ENCODE results near the gene LHPP. TPM values are rescaled to one million over a fixed set of nuclear protein-coding genes. Genes with fewer than 3 reads are reported as not detected.

Gene LHPP
- polyA plus RNA-seq, 1 experiment: 7.1 TPM

DNA sequence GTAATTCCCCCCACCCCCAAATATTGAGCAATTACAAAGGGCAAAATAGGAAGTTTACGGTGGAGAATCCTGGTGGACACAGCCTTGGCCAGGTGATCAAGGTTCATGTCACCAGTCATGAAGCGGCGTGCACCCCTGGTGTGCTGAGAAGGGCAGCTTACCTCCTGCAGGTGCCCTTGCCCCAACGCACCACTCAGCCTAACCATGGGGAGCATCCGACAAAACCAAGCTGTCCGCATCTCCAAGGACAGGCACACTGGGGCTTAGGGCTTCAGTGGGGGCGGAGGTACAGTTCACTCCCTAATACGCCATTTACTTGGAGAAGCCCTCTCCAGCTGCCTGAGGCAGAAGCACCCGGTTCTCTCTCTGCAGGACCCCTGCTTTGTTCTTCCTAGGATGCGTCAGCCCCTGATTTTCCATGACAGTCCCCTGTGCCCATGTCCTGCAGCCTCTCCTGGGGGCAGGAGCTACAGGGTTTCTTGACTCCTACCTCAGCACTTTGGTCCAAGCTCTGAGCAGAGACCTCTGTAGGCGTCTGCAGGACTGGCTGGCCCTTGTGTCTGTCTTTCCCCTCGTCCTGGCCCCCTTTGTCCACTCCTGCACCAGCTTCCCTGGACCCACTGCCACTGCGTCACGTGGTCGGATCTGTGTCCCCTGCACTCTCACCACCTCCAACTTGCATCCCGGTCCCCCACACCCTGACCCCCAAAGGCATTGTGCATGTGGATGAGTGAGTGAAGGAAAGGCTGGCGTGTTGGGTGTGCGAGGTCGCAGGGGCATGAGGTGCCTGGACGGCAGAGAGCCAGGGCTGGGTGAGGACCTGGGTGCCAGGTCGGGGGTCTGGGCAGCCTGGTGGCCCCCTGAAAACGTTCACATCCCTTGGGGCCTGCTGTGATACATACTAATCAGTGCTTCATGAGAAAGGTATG lies 113.7 kb downstream of the LHPP start:
- Histone ChIP-seq H3K4me3 (ENCODE audit: low read depth, low read length) (no peak overlapping the region), H3K27me3 (ENCODE audit: control insufficient read depth, insufficient read depth, low read length) (peaks cover 17% of the 10 kb centered on the region), H3K9me3 (ENCODE audit: control insufficient read depth, insufficient read depth, low read length) (peaks cover 3% of the 10 kb centered on the region), H3K27ac (ENCODE audit: low read depth, low read length) (no peak overlapping the region)
- ChIA-PET POLR2A (no interaction called here), CTCF (no interaction called here)
- TF ChIP-seq, protein P1, sequence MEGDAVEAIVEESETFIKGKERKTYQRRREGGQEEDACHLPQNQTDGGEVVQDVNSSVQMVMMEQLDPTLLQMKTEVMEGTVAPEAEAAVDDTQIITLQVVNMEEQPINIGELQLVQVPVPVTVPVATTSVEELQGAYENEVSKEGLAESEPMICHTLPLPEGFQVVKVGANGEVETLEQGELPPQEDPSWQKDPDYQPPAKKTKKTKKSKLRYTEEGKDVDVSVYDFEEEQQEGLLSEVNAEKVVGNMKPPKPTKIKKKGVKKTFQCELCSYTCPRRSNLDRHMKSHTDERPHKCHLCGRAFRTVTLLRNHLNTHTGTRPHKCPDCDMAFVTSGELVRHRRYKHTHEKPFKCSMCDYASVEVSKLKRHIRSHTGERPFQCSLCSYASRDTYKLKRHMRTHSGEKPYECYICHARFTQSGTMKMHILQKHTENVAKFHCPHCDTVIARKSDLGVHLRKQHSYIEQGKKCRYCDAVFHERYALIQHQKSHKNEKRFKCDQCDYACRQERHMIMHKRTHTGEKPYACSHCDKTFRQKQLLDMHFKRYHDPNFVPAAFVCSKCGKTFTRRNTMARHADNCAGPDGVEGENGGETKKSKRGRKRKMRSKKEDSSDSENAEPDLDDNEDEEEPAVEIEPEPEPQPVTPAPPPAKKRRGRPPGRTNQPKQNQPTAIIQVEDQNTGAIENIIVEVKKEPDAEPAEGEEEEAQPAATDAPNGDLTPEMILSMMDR (IDR thresholded peaks at IDR 0.05; ENCODE audit: low read depth, low read length): no peak
- no peak for DNase-seq (ENCODE audit: low read depth, low spot score)

DNA sequence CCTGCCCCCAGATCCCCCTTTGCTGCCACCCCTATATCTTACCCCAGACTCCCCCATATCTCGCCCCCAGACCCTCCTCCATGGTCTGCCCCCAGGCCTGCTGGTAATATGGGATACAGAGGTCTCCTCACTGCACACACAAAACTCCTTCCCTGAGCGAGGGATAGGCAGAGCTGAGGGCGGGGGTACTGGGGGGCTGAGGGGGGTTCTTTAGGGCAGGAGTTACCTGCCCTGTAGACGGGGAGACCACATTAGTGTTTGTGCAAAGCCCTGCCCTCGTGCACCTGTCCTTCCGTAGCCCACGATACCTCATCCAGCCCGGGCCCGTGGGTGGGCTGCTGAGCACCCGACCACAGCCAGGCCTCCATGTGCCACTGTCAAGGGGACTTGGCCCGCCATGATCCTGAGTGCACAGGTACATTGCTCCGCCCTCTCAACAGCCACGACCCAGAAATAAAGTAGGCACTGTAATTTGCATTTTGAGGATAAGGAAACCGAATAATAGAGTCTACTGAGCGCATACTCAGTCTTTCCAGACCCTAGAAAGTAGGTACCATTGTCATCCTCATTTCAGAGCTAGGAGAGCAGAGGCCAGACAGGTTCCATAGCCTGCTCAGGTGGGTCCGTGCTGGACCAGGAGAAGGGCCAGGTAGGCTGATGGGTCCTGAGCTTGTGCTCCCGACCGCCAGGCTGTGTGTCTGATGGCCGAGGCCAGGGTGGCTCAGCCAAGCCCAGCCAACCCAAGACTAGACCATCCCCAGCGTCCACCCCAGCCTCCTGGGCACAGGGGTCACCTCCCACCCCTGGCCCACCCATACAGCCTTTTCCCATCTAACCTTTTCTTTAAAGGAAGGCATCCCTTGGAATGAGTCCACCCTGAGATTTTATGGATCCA lies 115.2 kb downstream of the LHPP start:
- no peak for DNase-seq (ENCODE audit: low read depth, low spot score)
- CTCF ChIA-PET: no interaction called here

GRCh38 chr10:124577651-124578050 lies 116.0 kb downstream of the LHPP start:
- H3K9me3 ChIP-seq (ENCODE audit: control insufficient read depth, insufficient read depth, low read length): no peaks in the 10 kb centered on the region; the same call in 1 of the 2 replicates
- H3K27ac ChIP-seq (ENCODE audit: low read depth, low read length): no peak overlapping the region
- no peak overlapping the region for H3K4me3 ChIP-seq (ENCODE audit: low read depth, low read length)
- CTCF ChIA-PET: no interaction called here
- TF ChIP-seq, protein P1 (IDR thresholded peaks at IDR 0.05; ENCODE audit: low read depth, low read length): no peak
- POLR2A ChIA-PET: no interaction called here
- DNase-seq (ENCODE audit: low read depth, low spot score): no peak
- H3K27me3 ChIP-seq (ENCODE audit: control insufficient read depth, insufficient read depth, low read length): peaks cover 12% of the 10 kb centered on the region

More for the DNA sequence above, 115.2 kb downstream of the LHPP start:
- TF ChIP-seq, protein P1 (IDR thresholded peaks at IDR 0.05; ENCODE audit: low read depth, low read length): no peak
- Histone ChIP-seq H3K4me3 (ENCODE audit: low read depth, low read length) (no peak overlapping the region), H3K27me3 (ENCODE audit: control insufficient read depth, insufficient read depth, low read length) (peaks cover 12% of the 10 kb centered on the region), H3K27ac (ENCODE audit: low read depth, low read length) (no peak overlapping the region), H3K9me3 (ENCODE audit: control insufficient read depth, insufficient read depth, low read length) (no peaks in the 10 kb centered on the region; the same call in 1 of the 2 replicates)
- POLR2A ChIA-PET: no interaction called here

- Histone ChIP-seq H3K27ac (ENCODE audit: low read depth, low read length) (no peak overlapping the region), H3K4me3 (ENCODE audit: low read depth, low read length) (no peak overlapping the region), H3K27me3 (ENCODE audit: control insufficient read depth, insufficient read depth, low read length) (peaks cover 12% of the 10 kb centered on the region), H3K9me3 (ENCODE audit: control insufficient read depth, insufficient read depth, low read length) (no peaks in the 10 kb centered on the region; the same call in 1 of the 2 replicates)
- TF ChIP-seq, protein P1 (IDR thresholded peaks at IDR 0.05; ENCODE audit: low read depth, low read length): no peak
- DNase-seq (ENCODE audit: low read depth, low spot score): no peak
- CTCF ChIA-PET: interaction anchor here (1.0 kb wide), 1 partner anchor 163 kb away, joined by 3 read pairs; no protein-coding TSS in a partner anchor
- POLR2A ChIA-PET: no interaction called here
Measured at GRCh38 chr10:124578231-124579010, 116.8 kb downstream of the LHPP start.
